ENCODE data around the gene NRIP2.

NRIP2 gene

DNA sequence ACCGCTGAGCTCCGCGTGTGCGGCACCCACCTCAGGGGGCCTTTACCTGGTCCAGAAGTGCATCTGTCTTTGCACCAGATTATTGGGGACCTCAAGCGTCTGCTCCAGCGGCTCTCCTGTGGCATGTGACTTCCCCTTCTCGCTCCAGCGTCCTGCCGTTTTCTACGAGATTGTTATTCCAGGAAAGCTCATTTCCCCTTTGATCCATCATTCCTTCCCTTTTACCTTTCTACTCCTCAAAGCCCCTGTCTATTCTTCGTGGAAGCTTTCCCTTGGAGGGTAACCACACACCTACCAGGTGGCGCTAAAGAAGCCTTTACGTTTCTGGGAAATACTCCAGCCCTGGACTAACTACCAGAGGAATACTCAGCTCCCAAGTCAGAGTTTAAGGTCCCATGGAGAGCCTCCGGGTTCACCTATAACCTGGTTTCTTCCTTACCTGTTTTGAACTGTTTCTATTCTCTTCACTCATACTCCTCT lies 38.6 kb downstream of the NRIP2 start:
- Histone ChIP-seq H3K36me3 (replicated peaks; ENCODE audit: low read depth, low read length) (peaks cover 43% of the 10 kb centered on the region), H4K20me1 (ENCODE audit: insufficient read depth, low read length) (peaks cover 21% of the 10 kb centered on the region; the same call in 1 of the 2 replicates), H3K4me1 (ENCODE audit: low read length) (peaks cover 9% of the 10 kb centered on the region), H3K9ac (ENCODE audit: low read length) (peak overlapping the region; percentile 81), H3K27me3 (ENCODE audit: low read depth, low read length) (no peaks in the 10 kb centered on the region), H3K27ac (ENCODE audit: low read length) (peak overlapping the region; percentile 48), H2AFZ (ENCODE audit: low read depth, low read length) (peak overlapping the region; percentile 57; the same call in 1 of the 2 replicates), H3K9me3 (ENCODE audit: insufficient read depth, low read length) (no peaks in the 10 kb centered on the region), H3K4me2 (ENCODE audit: low read length) (peak overlapping the region; percentile 99), H3K4me3 (ENCODE audit: low read length) (peak overlapping the region; percentile 93), H3K79me2 (ENCODE audit: low read length) (peaks cover 41% of the 10 kb centered on the region)
- TF ChIP-seq EZH2phosphoT487 (IDR thresholded peaks at IDR 0.05; ENCODE audit: low read depth), result no peak
- TF ChIP-seq, protein P1, sequence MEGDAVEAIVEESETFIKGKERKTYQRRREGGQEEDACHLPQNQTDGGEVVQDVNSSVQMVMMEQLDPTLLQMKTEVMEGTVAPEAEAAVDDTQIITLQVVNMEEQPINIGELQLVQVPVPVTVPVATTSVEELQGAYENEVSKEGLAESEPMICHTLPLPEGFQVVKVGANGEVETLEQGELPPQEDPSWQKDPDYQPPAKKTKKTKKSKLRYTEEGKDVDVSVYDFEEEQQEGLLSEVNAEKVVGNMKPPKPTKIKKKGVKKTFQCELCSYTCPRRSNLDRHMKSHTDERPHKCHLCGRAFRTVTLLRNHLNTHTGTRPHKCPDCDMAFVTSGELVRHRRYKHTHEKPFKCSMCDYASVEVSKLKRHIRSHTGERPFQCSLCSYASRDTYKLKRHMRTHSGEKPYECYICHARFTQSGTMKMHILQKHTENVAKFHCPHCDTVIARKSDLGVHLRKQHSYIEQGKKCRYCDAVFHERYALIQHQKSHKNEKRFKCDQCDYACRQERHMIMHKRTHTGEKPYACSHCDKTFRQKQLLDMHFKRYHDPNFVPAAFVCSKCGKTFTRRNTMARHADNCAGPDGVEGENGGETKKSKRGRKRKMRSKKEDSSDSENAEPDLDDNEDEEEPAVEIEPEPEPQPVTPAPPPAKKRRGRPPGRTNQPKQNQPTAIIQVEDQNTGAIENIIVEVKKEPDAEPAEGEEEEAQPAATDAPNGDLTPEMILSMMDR (IDR thresholded peaks at IDR 0.05; ENCODE audit: low read depth, low read length), result peak; percentile 39

GRCh38 chr12:2795291-2796186 lies 39.3 kb downstream of the NRIP2 start:
- Histone ChIP-seq H3K27me3 (ENCODE audit: low read depth, low read length) (no peaks in the 10 kb centered on the region), H3K9me3 (ENCODE audit: insufficient read depth, low read length) (no peaks in the 10 kb centered on the region), H3K4me3 (ENCODE audit: low read length) (peak overlapping the region; percentile 93), H4K20me1 (ENCODE audit: insufficient read depth, low read length) (peaks cover 21% of the 10 kb centered on the region; the same call in 1 of the 2 replicates), H2AFZ (ENCODE audit: low read depth, low read length) (peak overlapping the region; percentile 57; the same call in 1 of the 2 replicates), H3K27ac (ENCODE audit: low read length) (peak overlapping the region; percentile 48), H3K9ac (ENCODE audit: low read length) (peak overlapping the region; percentile 81), H3K4me2 (ENCODE audit: low read length) (peak overlapping the region; percentile 99), H3K79me2 (ENCODE audit: low read length) (peaks cover 41% of the 10 kb centered on the region), H3K36me3 (replicated peaks; ENCODE audit: low read depth, low read length) (peaks cover 37% of the 10 kb centered on the region), H3K4me1 (ENCODE audit: low read length) (peaks cover 9% of the 10 kb centered on the region)
- TF ChIP-seq EZH2phosphoT487 (IDR thresholded peaks at IDR 0.05; ENCODE audit: low read depth), result no peak

- H3K4me3 ChIP-seq (ENCODE audit: low read length), result peak within 1 kb of the TSS; percentile 93
These were observed 40.0 kb downstream of the NRIP2 start, which contains the start of gene FKBP4 for GRCh38 chr12:2794736-2795289. FKBP4 (plus strand) TSS chr12:2794970; CDS start chr12:2795140, 170 bp downstream.

DNA sequence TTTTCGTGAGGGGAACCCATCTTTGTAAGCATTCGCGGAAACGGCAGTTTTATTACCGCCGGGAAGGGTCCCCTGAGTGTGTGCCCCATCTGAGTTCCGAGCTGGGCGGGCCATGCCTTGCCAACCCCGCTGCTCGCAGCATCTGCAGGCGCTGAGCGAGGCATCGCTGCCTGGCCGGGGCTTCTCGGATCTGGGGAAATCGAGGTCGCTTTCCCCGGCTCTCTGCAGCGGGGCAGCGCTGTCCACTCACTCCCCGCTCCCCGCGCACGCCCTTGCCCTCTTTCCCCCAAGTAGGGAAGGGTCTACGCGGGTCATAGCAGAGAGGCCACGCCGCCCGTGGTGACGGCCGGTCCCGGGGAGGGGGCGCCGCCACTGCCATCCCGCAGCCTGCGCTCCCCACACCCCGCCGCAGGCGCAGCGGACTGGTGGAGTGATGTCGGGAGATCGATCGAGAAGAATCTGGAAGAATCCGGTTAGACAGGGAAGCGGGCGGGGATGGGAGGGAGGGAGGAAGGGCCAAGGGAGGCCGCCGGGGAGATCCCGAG lies 40.6 kb downstream of the NRIP2 start:
- Histone ChIP-seq H3K27me3 (ENCODE audit: low read depth, low read length) (peaks cover 5% of the 10 kb centered on the region), H2AFZ (ENCODE audit: low read depth, low read length) (no peak overlapping the region), H3K4me3 (ENCODE audit: low read length) (peak overlapping the region; percentile 93), H3K4me1 (ENCODE audit: low read length) (peaks cover 9% of the 10 kb centered on the region), H3K9ac (ENCODE audit: low read length) (peak overlapping the region; percentile 81; the same call in 1 of the 2 replicates), H3K79me2 (ENCODE audit: low read length) (peaks cover 41% of the 10 kb centered on the region), H3K4me2 (ENCODE audit: low read length) (peak overlapping the region; percentile 73), H4K20me1 (ENCODE audit: insufficient read depth, low read length) (peaks cover 21% of the 10 kb centered on the region; the same call in 1 of the 2 replicates), H3K27ac (ENCODE audit: low read length) (no peak overlapping the region), H3K9me3 (ENCODE audit: insufficient read depth, low read length) (no peaks in the 10 kb centered on the region), H3K36me3 (replicated peaks; ENCODE audit: low read depth, low read length) (peaks cover 24% of the 10 kb centered on the region)
- TF ChIP-seq EZH2phosphoT487 (IDR thresholded peaks at IDR 0.05; ENCODE audit: low read depth), result no peak
- TF ChIP-seq, protein P1 (IDR thresholded peaks at IDR 0.05; ENCODE audit: low read depth, low read length), result no peak

More at GRCh38 chr12:2794736-2795289, 40.0 kb downstream of the NRIP2 start, which contains the start of gene FKBP4:
- H3K4me1 ChIP-seq (ENCODE audit: low read length), result peaks cover 9% of the 10 kb centered on the region
- H3K9me3 ChIP-seq (ENCODE audit: insufficient read depth, low read length), result no peaks in the 10 kb centered on the region
- peak within 1 kb of the TSS; percentile 81 for H3K9ac ChIP-seq (ENCODE audit: low read length)
- H3K27me3 ChIP-seq (ENCODE audit: low read depth, low read length), result 0 out of 2 replicates have a peak, but pooled peaks cover under 1% of the 10 kb centered on the region
- peaks cover 29% of the 10 kb centered on the region for H3K36me3 ChIP-seq (replicated peaks; ENCODE audit: low read depth, low read length)
- H3K27ac ChIP-seq (ENCODE audit: low read length), result peak within 1 kb of the TSS; percentile 48
- H3K79me2 ChIP-seq (ENCODE audit: low read length), result peaks cover 41% of the 10 kb centered on the region
- peaks cover 21% of the 10 kb centered on the region; the same call in 1 of the 2 replicates for H4K20me1 ChIP-seq (ENCODE audit: insufficient read depth, low read length)
- H2AFZ ChIP-seq (ENCODE audit: low read depth, low read length), result peak within 1 kb of the TSS; percentile 57; the same call in 1 of the 2 replicates
- no peak for TF ChIP-seq EZH2phosphoT487 (IDR thresholded peaks at IDR 0.05; ENCODE audit: low read depth)
- TF ChIP-seq, protein P1 (IDR thresholded peaks at IDR 0.05; ENCODE audit: low read depth, low read length), result no peak
- H3K4me2 ChIP-seq (ENCODE audit: low read length), result peak within 1 kb of the TSS; percentile 99

Measured in OCI-LY3 (cell line).